IPS-NIHi7 (cell line): Measurements from ENCODE around the gene HACD4.
"Not testable (repeated sequence)": the region's sequence is repeated elsewhere in the genome, so short reads cannot be mapped to it uniquely, and the experiment has no call there.

Experiments
- DNase-seq: peaks from one replicate; pipeline ENCODE4 v3.0.0; 2012; ENCODE audit warnings: mixed read lengths; ENCODE audit errors: extremely low spot score

HACD4 gene

GRCh38 chr9:20973246-20973947, 58.0 kb downstream of the HACD4 start:
- DNase-seq = not testable (repeated sequence)

GRCh38 chr9:20972684-20973083, 58.8 kb downstream of the HACD4 start:
- no peak for DNase-seq

- DNase-seq = no peak
Measured at GRCh38 chr9:20962536-20963225, 68.8 kb downstream of the HACD4 start.

- DNase-seq = no peak
Measured at GRCh38 chr9:20950707-20951106, 80.7 kb downstream of the HACD4 start.
